Measurements from ENCODE around the gene KIF5A. TPM values are rescaled to one million over a fixed set of nuclear protein-coding genes. Genes with fewer than 3 reads are reported as not detected.
A peak's percentile ranks its signal among the peaks of the same experiment; 100 is the strongest.
"Not testable (repeated sequence)": the region's sequence is repeated elsewhere in the genome, so short reads cannot be mapped to it uniquely, and the experiment has no call there.

KIF5A gene
- 0.36 and 0.67 TPM in 2 replicates for total RNA-seq (2014; rRNA removed; shearing (Covaris generic))

DNA sequence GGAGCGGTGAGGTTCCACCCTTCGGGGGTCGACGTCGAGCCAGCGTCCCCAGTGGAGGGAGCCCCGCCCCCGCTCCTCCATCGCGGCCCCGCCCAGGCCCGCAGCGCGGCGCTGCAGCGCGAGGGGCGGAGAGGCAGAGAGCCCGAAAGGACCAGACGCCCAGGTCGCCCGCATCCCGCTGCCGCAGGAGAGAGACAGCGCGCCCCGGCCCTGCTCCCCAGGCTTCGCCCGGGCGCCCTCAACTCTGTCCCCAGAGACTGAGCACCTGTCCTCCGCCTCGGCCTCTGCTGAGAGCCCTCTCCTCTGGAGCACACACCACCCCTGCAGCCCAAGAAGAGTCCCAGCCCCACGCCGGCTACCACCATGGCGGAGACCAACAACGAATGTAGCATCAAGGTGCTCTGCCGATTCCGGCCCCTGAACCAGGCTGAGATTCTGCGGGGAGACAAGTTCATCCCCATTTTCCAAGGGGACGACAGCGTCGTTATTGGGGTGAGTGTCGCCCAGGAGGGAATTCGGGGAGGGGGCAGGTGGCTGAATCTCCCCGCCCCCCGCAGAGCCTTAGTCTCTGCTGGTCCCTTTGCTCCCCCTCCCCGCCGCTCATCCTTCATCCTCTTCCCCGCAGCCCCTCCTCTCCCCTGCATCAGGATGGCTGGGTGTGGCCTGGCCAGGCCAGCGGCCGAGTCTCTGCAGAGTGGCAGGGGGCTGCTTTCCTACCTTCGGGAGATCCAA, at the start of gene KIF5A:
KIF5A (plus strand) TSS at position 136 of the 732 bp plus-strand sequence; CDS start at position 364, 228 bp downstream.
- no peak for DNase-seq (ENCODE audit: low spot score)

- DNase-seq (ENCODE audit: low spot score): no peak
Observed at GRCh38 chr12:57500213-57500612, 49.6 kb upstream of the KIF5A start.

- DNase-seq (ENCODE audit: low spot score): not testable (repeated sequence)
Observed at GRCh38 chr12:57502311-57502969, 47.4 kb upstream of the KIF5A start.

- not testable (repeated sequence) for DNase-seq (ENCODE audit: low spot score)
Observed at GRCh38 chr12:57506541-57506940, 43.3 kb upstream of the KIF5A start.

GRCh38 chr12:57507796-57508195, 42.0 kb upstream of the KIF5A start:
- DNase-seq (ENCODE audit: low spot score): not testable (repeated sequence)

- DNase-seq (ENCODE audit: low spot score): no peak
Observed at GRCh38 chr12:57511161-57511560, 38.7 kb upstream of the KIF5A start.

- no peak for DNase-seq (ENCODE audit: low spot score)
Observed at GRCh38 chr12:57511588-57512325, 38.1 kb upstream of the KIF5A start.

- DNase-seq (ENCODE audit: low spot score): no peak
Observed at GRCh38 chr12:57512665-57513064, 37.2 kb upstream of the KIF5A start.

GRCh38 chr12:57513266-57513665, 36.6 kb upstream of the KIF5A start:
- DNase-seq (ENCODE audit: low spot score): no peak

- DNase-seq (ENCODE audit: low spot score): not testable (repeated sequence)
Observed at GRCh38 chr12:57513677-57514076, 36.2 kb upstream of the KIF5A start.

DNA sequence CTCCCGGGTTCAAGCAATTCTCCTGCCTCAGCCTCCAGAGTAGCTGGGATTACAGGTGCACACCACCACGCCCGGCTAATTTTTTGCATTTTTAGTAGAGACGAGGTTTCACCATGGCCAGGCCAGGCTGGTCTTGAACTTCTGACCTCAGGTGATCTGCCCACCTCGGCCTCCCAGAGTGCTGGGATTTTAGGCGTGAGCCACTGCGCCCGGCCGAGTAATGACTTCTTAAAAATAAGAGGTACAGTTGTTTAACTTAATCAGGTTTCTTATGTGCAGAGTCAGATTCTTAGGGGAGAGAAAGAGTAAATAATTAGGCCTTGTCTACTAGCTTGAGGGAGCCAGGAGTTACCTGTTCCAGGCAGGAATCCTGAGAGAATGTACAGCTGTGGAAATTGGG, 35.6 kb upstream of the KIF5A start:
- not testable (repeated sequence) for DNase-seq (ENCODE audit: low spot score)

GRCh38 chr12:57514720-57515407, 35.0 kb upstream of the KIF5A start:
- no peak for DNase-seq (ENCODE audit: low spot score)

- DNase-seq (ENCODE audit: low spot score): no peak
Observed at GRCh38 chr12:57515408-57515933, 34.4 kb upstream of the KIF5A start.

- DNase-seq (ENCODE audit: low spot score): no peak
Observed at GRCh38 chr12:57515934-57516541, 33.8 kb upstream of the KIF5A start.

GRCh38 chr12:57516617-57517153, 33.2 kb upstream of the KIF5A start:
- no peak for DNase-seq (ENCODE audit: low spot score)

DNA sequence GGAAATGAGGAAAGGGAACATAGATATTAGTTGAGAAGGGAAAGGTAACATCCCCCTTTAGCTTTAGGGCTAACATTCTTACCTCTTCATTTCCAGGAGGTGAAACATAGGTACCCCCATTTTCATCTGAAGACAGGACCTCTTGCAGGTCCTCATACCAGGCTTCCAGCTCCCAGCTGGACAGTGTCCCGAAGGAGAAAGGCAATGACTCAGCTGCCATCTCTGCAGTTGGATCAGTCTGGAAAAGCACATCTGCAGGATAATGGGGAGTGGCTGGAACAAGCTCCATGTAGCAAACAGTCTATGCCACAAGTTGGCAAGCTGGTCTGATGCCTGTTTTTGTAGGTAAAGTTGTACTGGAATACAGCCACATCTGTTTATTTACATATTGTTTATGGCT, 32.7 kb upstream of the KIF5A start:
- DNase-seq (ENCODE audit: low spot score): peak; percentile 56

DNA sequence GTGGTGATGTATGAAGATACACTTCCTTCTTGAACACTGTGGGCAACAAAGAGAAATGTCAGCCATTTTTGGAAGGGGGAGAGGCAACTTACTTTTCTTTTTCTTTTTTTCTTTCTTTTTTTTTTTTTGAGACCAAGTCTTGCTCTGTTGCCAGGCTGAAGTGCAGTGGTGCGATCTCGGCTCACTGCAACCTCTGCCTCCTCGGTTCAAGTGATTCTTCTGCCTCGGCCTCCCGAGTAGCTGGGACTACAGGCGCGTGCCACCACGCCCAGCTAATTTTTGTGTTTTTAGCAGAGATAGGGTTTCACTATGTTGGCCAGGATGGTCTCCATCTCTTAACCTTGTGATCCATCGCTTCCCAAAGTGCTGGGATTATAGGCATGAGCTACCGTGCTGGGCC, 32.1 kb upstream of the KIF5A start:
- not testable (repeated sequence) for DNase-seq (ENCODE audit: low spot score)

GRCh38 chr12:57518176-57518919, 31.5 kb upstream of the KIF5A start:
- no peak for DNase-seq (ENCODE audit: low spot score)

DNA sequence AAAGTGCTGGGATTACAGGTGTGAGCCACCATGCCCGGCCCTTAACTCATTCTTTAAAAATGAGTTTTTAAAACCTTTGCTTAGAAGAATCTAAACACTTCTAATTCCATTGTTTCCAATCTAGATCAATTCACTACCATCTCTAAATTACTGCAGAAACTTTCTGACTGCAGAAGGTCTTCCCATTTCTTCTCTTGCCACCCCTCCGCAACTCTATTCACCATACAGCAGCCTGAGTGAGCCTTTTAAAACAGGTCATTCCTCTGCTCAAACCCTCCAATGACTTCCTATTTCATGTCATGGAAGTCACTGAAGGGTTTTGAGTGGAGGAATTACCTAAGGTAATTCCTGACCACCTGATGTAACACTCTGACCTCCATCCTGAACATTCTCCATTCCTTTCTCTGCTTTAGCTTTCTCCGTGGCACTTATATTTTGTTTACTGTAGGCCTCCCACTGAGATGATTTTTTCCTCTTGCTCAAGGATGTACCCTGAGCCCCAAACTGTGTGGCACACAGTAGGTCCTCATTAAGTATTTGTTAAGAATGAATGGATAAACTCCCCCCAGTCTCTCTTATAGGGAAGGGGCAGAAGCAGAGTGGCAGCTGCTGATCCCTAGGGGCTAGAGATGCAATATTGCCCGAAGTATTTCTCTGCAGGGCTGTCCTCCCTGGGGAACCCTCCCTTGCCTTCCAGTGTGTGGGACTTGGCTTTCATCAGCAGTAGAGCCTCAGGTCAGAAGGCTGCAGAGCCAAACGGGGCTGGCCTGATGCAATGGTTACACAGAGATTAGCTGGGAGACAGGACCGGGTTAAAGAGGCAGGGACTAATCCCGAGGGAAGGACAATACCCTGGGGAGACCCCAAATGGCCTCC, 30.7 kb upstream of the KIF5A start:
- DNase-seq (ENCODE audit: low spot score): no peak

GRCh38 chr12:57519796-57520052, 30.1 kb upstream of the KIF5A start:
- peak; percentile 57 for DNase-seq (ENCODE audit: low spot score)

Measured in A172 (cell line).